Keratinocyte (primary cell): ENCODE results near the gene XRCC2.

ENCODE experiments used
- EZH2 ChIP-seq: IDR thresholded peaks from one replicate; pipeline ENCODE4 v1.6.1; 2012; ENCODE audit warnings: inconsistent platforms, mild to moderate bottlenecking, low read length, moderate library complexity
- TF ChIP-seq, protein P1 (sequence below), 3 experiments: IDR thresholded peaks in 1 of 3; conservative IDR thresholded peaks in 1 of 3; optimal IDR thresholded peaks in 1 of 3; 2 replicates in 2 of 3; 3 replicates in 1 of 3; pipeline versions ENCODE3 to v1.5.1; 2011; ENCODE audit warnings: low read length in 3 of 3, mild to moderate bottlenecking in 3 of 3, moderate library complexity in 2 of 3, control low read depth in 1 of 3, inconsistent platforms in 1 of 3; ENCODE audit not compliant: insufficient read depth in 2 of 3; ENCODE audit errors: extremely low read depth in 1 of 3

DNA sequence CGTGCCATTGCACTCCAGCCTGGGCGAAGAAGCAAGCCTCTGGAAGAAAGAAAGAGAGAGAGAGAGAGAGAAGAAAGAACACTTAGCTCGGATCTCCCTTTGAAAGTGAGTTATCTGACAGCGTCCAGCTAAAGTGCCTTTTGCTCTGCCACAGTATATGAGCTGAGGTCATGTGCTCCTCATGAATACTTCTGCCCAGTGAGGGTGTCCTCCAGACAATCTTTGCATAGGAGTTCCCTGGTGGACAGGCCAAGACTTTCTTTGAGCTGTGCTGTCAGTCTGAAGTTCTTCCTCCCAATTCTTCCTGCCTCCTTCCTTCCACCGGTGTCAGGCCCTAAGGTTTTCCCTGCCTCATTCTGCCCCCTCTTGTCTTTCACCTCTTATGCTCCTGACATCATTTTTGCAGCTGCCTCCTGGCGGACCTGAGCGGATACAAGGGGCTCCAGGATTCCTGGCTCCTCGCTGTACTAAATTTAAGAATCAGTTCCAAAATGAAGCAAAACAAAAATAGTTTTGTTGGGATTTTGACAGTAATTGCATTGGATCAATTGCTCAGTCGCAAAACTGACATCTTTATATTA is 31.9 kb downstream of the XRCC2 start:
- TF ChIP-seq, protein P1, sequence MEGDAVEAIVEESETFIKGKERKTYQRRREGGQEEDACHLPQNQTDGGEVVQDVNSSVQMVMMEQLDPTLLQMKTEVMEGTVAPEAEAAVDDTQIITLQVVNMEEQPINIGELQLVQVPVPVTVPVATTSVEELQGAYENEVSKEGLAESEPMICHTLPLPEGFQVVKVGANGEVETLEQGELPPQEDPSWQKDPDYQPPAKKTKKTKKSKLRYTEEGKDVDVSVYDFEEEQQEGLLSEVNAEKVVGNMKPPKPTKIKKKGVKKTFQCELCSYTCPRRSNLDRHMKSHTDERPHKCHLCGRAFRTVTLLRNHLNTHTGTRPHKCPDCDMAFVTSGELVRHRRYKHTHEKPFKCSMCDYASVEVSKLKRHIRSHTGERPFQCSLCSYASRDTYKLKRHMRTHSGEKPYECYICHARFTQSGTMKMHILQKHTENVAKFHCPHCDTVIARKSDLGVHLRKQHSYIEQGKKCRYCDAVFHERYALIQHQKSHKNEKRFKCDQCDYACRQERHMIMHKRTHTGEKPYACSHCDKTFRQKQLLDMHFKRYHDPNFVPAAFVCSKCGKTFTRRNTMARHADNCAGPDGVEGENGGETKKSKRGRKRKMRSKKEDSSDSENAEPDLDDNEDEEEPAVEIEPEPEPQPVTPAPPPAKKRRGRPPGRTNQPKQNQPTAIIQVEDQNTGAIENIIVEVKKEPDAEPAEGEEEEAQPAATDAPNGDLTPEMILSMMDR (optimal IDR thresholded peaks at IDR 0.05 in 1 of 3, IDR thresholded peaks at IDR 0.05 in 1 of 3, conservative IDR thresholded peaks at IDR 0.05 in 1 of 3; ENCODE audit: extremely low read depth in 1 of 3, insufficient read depth in 2 of 3, low read length in 3 of 3) = no peak
- no peak for TF ChIP-seq EZH2
